GM23338 (cell line): ENCODE data around the gene CALHM2. TPM values are rescaled to one million over a fixed set of nuclear protein-coding genes. Genes with fewer than 3 reads are reported as not detected.

Source experiments
- ATAC-seq: fragments of 200-7000 bp; cut with Tn5 transposase; 3 replicates; pipeline ENCODE4 v1.9.1; 2020
- DNase-seq: peaks from one replicate; pipeline ENCODE4 v3.0.0-alpha.2; 2015; ENCODE audit warnings: low spot score
- H2AFZ ChIP-seq: fragments of 200-600 bp; sonication (generic); 2 replicates; pipeline ENCODE4 v1.8.0; 2016; ENCODE audit warnings: antibody characterized with exemption, mild to moderate bottlenecking, moderate library complexity
- H3F3A ChIP-seq: fragments of 200-600 bp; sonication (generic); replicated peaks from 2 replicates; pipeline ENCODE4 v1.8.0; 2017; ENCODE audit warnings: antibody characterized with exemption, mixed run types, low read depth
- H3K27ac ChIP-seq: fragments of 200-600 bp; sonication (generic); 2 replicates; pipeline ENCODE4 v1.6.1; 2016; ENCODE audit warnings: low read depth
- H3K27me3 ChIP-seq: fragments of 200-600 bp; sonication (generic); 2 replicates; pipeline ENCODE4 v1.8.0; 2016; ENCODE audit warnings: mild to moderate bottlenecking, mixed run types, moderate library complexity; ENCODE audit not compliant: insufficient read depth
- H3K36me3 ChIP-seq: fragments of 200-600 bp; sonication (generic); 2 replicates; pipeline ENCODE4 v1.8.0; 2016; ENCODE audit warnings: mild to moderate bottlenecking; ENCODE audit not compliant: insufficient read depth
- H3K4me1 ChIP-seq: fragments of 200-600 bp; sonication (generic); 2 replicates; pipeline ENCODE4 v1.8.0; 2016; ENCODE audit warnings: mild to moderate bottlenecking, moderate library complexity; ENCODE audit not compliant: insufficient read depth
- H3K4me2 ChIP-seq: fragments of 200-600 bp; sonication (generic); 2 replicates; pipeline ENCODE4 v1.7.1; 2017; ENCODE audit warnings: mixed run types
- H3K4me3 ChIP-seq: fragments of 200-600 bp; sonication (generic); 2 replicates; pipeline ENCODE4 v1.6.1; 2016; ENCODE audit warnings: mixed run types
- H3K79me2 ChIP-seq: fragments of 200-600 bp; sonication (generic); replicated peaks from 2 replicates; pipeline ENCODE4 v1.8.0; 2017; ENCODE audit warnings: mild to moderate bottlenecking; ENCODE audit not compliant: insufficient read depth
- H3K9me2 ChIP-seq: fragments of 200-600 bp; sonication (generic); 2 replicates; pipeline ENCODE4 v1.8.0; 2017; ENCODE audit not compliant: insufficient read depth
- H4K20me1 ChIP-seq: fragments of 200-600 bp; sonication (generic); replicated peaks from 2 replicates; pipeline ENCODE4 v1.8.0; 2017; ENCODE audit warnings: mild to moderate bottlenecking; ENCODE audit not compliant: insufficient read depth
- H3K27ac Mint-ChIP-seq: 2 replicates; pipeline ENCODE4 v1.8.0; 2020; ENCODE audit warnings: inconsistent platforms, mild to moderate bottlenecking, moderate library complexity, mixed read lengths
- H3K27me3 Mint-ChIP-seq: 3 replicates; pipeline ENCODE4 v1.8.0; 2022; ENCODE audit warnings: low read depth, mild to moderate bottlenecking, moderate library complexity, mixed read lengths, inconsistent platforms; ENCODE audit not compliant: insufficient read depth, poor library complexity
- H3K36me3 Mint-ChIP-seq: 3 replicates; pipeline ENCODE4 v1.8.0; 2021; ENCODE audit warnings: low read depth, mild to moderate bottlenecking, inconsistent platforms, moderate library complexity, mixed read lengths
- H3K4me1 Mint-ChIP-seq: 3 replicates; pipeline ENCODE4 v1.8.0; 2020; ENCODE audit warnings: mild to moderate bottlenecking, inconsistent platforms, mixed read lengths
- H3K4me3 Mint-ChIP-seq: 3 replicates; pipeline ENCODE4 v1.8.0; 2021; ENCODE audit warnings: moderate library complexity, mild to moderate bottlenecking, inconsistent platforms, mixed read lengths
- H3K9me3 Mint-ChIP-seq: 3 replicates; pipeline ENCODE4 v1.8.0; 2020; ENCODE audit warnings: moderate library complexity, mild to moderate bottlenecking, inconsistent platforms, mixed read lengths
- CTCF ChIP-seq, 2 experiments: fragments of 200-600 bp in 1 of 2; sonication (generic) in 1 of 2; conservative IDR thresholded peaks; 2 replicates each; pipeline versions ENCODE4 v1.5.1 to v1.6.1; 2016 to 2017; ENCODE audit warnings: antibody characterized with exemption in 2 of 2, low read depth in 2 of 2, mild to moderate bottlenecking in 2 of 2, moderate library complexity in 1 of 2
- ETS1 ChIP-seq: IDR thresholded peaks from 2 replicates; pipeline ENCODE4 v1.6.1; 2016; ENCODE audit warnings: antibody characterized with exemption
- EZH2phosphoT487 ChIP-seq: fragments of 200-600 bp; sonication (generic); IDR thresholded peaks from one replicate; pipeline ENCODE4 v1.8.1; 2018; ENCODE audit warnings: antibody characterized with exemption; ENCODE audit not compliant: unreplicated experiment
- NANOG ChIP-seq: IDR thresholded peaks from 2 replicates; pipeline ENCODE4 v1.6.1; 2016; ENCODE audit warnings: antibody characterized with exemption, borderline replicate concordance
- REST ChIP-seq: IDR thresholded peaks from one replicate; pipeline ENCODE4 v1.6.1; 2018; ENCODE audit warnings: antibody characterized with exemption; ENCODE audit not compliant: unreplicated experiment
- ZNF331 ChIP-seq: fragments of 250-450 bp; sonication (Bioruptor Pico); IDR thresholded peaks from 2 replicates; pipeline ENCODE4 v1.5.0; 2020; ENCODE audit warnings: low read depth, mild to moderate bottlenecking, moderate library complexity
- ZNF462 ChIP-seq: fragments of 250-450 bp; sonication (Bioruptor Pico); IDR thresholded peaks from 2 replicates; pipeline ENCODE4 v1.5.0; 2020; ENCODE audit warnings: mild to moderate bottlenecking, moderate library complexity
- polyA plus RNA-seq: library from polyadenylated mRNA; unstranded; fragments of >200 nt; fragmentation: Nextera tagmentation; extraction: Ambion mirVana; gene quantifications from 2 replicates; pipeline ENCODE4 v1.2.1, GENCODE V29; 2016
- total RNA-seq: library from RNA; depleted of rRNA; stranded (reverse); fragments of >200 nt; shearing (Covaris generic); gene quantifications from 2 replicates; pipeline ENCODE4 v1.2.3, GENCODE V29; 2014

Gene CALHM2
- total and polyA plus RNA-seq, 2 experiments from 2014 or later: 2.1 to 2.2 TPM

GRCh38 chr10:103449208-103450144 lies 2.7 kb downstream of the CALHM2 start:
- Mint-ChIP-seq H3K27me3 (peaks cover 20% of the 10 kb centered on the region), H3K9me3 (no peaks in the 10 kb centered on the region; the same call in 2 of the 3 replicates), H3K4me3 (no peak overlapping the region), H3K4me1 (peaks cover 12% of the 10 kb centered on the region), H3K27ac (no peak overlapping the region), H3K36me3 (peaks cover 42% of the 10 kb centered on the region)
- Histone ChIP-seq H3K9me2 (no peaks in the 10 kb centered on the region), H3F3A (no peaks in the 10 kb centered on the region), H3K4me1 (no peaks in the 10 kb centered on the region; the same call in 1 of the 2 replicates), H3K4me2 (no peak overlapping the region), H3K27me3 (no peaks in the 10 kb centered on the region), H3K79me2 (no peaks in the 10 kb centered on the region), H2AFZ (no peak overlapping the region), H4K20me1 (no peaks in the 10 kb centered on the region; the same call in 1 of the 2 replicates), H3K4me3 (no peak overlapping the region), H3K36me3 (peaks cover 20% of the 10 kb centered on the region), H3K27ac (no peak overlapping the region)
- ATAC-seq (no peak), DNase-seq (no peak)
- no peak for TF ChIP-seq NANOG
- no peak for TF ChIP-seq ETS1
- TF ChIP-seq EZH2phosphoT487: no peak
- TF ChIP-seq ZNF462 (CRISPR knock-in tag): no peak
- no peak for TF ChIP-seq REST
- no peak for TF ChIP-seq ZNF331
- TF ChIP-seq CTCF (conservative IDR thresholded peaks at IDR 0.05; ENCODE audit: low read depth in 2 of 2): no peak
